SK-N-SH treated with all-trans-retinoic acid at 6 μM for 48 hours (cell line): ENCODE results near the gene GCLC.

Experiments used
- ATAC-seq: fragments of 200-7000 bp; cut with Tn5 transposase; 3 replicates; pipeline ENCODE4 v1.9.1; 2020; ENCODE audit warnings: mild to moderate bottlenecking, moderate library complexity
- ARNTL ChIP-seq: fragments of 450-650 bp; formaldehyde crosslinking; IDR thresholded peaks from 2 replicates; pipeline ENCODE4 v1.5.0; 2020; ENCODE audit warnings: low read depth, mild to moderate bottlenecking, moderate library complexity, borderline replicate concordance
- BACH2 ChIP-seq: fragments of 250-450 bp; sonication (Bioruptor Pico); IDR thresholded peaks from 2 replicates; pipeline ENCODE4 v1.9.0; 2021; ENCODE audit warnings: mild to moderate bottlenecking, borderline replicate concordance
- CREB5 ChIP-seq: fragments of 250-450 bp; sonication (Bioruptor Pico); IDR thresholded peaks from 2 replicates; pipeline ENCODE4 v1.5.1; 2020; ENCODE audit warnings: low read depth, mild to moderate bottlenecking, moderate library complexity
- CSDC2 ChIP-seq: fragments of 250-450 bp; sonication (Bioruptor Pico); IDR thresholded peaks from 2 replicates; pipeline ENCODE4 v1.5.0; 2020; ENCODE audit warnings: mild to moderate bottlenecking, moderate library complexity
- GLIS3 ChIP-seq: fragments of 250-450 bp; sonication (Bioruptor Pico); IDR thresholded peaks from 2 replicates; pipeline ENCODE4 v1.5.0; 2020; ENCODE audit warnings: mild to moderate bottlenecking, moderate library complexity
- ISL1 ChIP-seq: fragments of 250-450 bp; sonication (Bioruptor Pico); IDR thresholded peaks from 2 replicates; pipeline ENCODE4 v2.1.2; 2022; ENCODE audit warnings: mild to moderate bottlenecking, moderate library complexity
- OSR1 ChIP-seq: fragments of 250-450 bp; sonication (Bioruptor Pico); IDR thresholded peaks from 2 replicates; pipeline ENCODE4 v1.8.0; 2022; ENCODE audit warnings: moderate library complexity, mild to moderate bottlenecking, inconsistent platforms
- POU6F1 ChIP-seq: fragments of 250-450 bp; sonication (Bioruptor Pico); IDR thresholded peaks from 2 replicates; pipeline ENCODE4 v1.8.0; 2021; ENCODE audit warnings: low read depth, mild to moderate bottlenecking, moderate library complexity, borderline replicate concordance
- PPARA ChIP-seq: fragments of 250-450 bp; sonication (Bioruptor Pico); IDR thresholded peaks from 2 replicates; pipeline ENCODE4 v1.5.0; 2020; ENCODE audit warnings: mild to moderate bottlenecking, borderline replicate concordance
- RARB ChIP-seq: fragments of 250-450 bp; sonication (Bioruptor Pico); IDR thresholded peaks from 2 replicates; pipeline ENCODE4 v1.8.0; 2021; ENCODE audit warnings: mild to moderate bottlenecking, moderate library complexity
- SNAI2 ChIP-seq: fragments of 250-450 bp; sonication (Bioruptor Pico); IDR thresholded peaks from 2 replicates; pipeline ENCODE4 v1.5.0; 2020; ENCODE audit warnings: mild to moderate bottlenecking, moderate library complexity
- TCF4 ChIP-seq: fragments of 250-450 bp; sonication (Bioruptor Pico); IDR thresholded peaks from 2 replicates; pipeline ENCODE4 v1.8.0; 2021; ENCODE audit warnings: mild to moderate bottlenecking, moderate library complexity, borderline replicate concordance
- TOX ChIP-seq: fragments of 250-450 bp; sonication (Bioruptor Pico); IDR thresholded peaks from 2 replicates; pipeline ENCODE4 v1.8.0; 2021; ENCODE audit warnings: mild to moderate bottlenecking, moderate library complexity, borderline replicate concordance
- TSHZ2 ChIP-seq: fragments of 250-450 bp; sonication (Bioruptor Pico); IDR thresholded peaks from 2 replicates; pipeline ENCODE4 v1.5.0; 2020; ENCODE audit warnings: mild to moderate bottlenecking, moderate library complexity
- ZC3H10 ChIP-seq: fragments of 250-450 bp; sonication (Bioruptor Pico); IDR thresholded peaks from 2 replicates; pipeline ENCODE4 v1.5.1; 2021; ENCODE audit warnings: mild to moderate bottlenecking, moderate library complexity
- ZFP3 ChIP-seq: fragments of 250-450 bp; sonication (Bioruptor Pico); IDR thresholded peaks from 2 replicates; pipeline ENCODE4 v1.5.0; 2020; ENCODE audit warnings: mild to moderate bottlenecking, moderate library complexity
- ZFP30 ChIP-seq: fragments of 450-650 bp; formaldehyde crosslinking; IDR thresholded peaks from 2 replicates; pipeline ENCODE4 v1.5.0; 2022; ENCODE audit warnings: mild to moderate bottlenecking, moderate library complexity
- ZNF565 ChIP-seq: fragments of 450-650 bp; formaldehyde crosslinking; conservative IDR thresholded peaks from 2 replicates; pipeline ENCODE4 v1.5.0; 2020; ENCODE audit warnings: low read depth, mild to moderate bottlenecking, moderate library complexity
- ZNF70 ChIP-seq: fragments of 450-650 bp; formaldehyde crosslinking; IDR thresholded peaks from 2 replicates; pipeline ENCODE4 v1.5.0; 2020; ENCODE audit warnings: mild to moderate bottlenecking, moderate library complexity

GCLC gene

GRCh38 chr6:53526000-53526399 lies 18.9 kb downstream of the GCLC start:
- no peak for ATAC-seq
- TF ChIP-seq RARB (CRISPR knock-in tag) (no peak), POU6F1 (CRISPR knock-in tag) (no peak), OSR1 (no peak), BACH2 (CRISPR knock-in tag) (no peak), ZNF70 (CRISPR knock-in tag) (no peak), ZFP30 (CRISPR knock-in tag) (no peak), TSHZ2 (CRISPR knock-in tag) (no peak), CSDC2 (CRISPR knock-in tag) (no peak), ARNTL (CRISPR knock-in tag) (no peak), ZNF565 (CRISPR knock-in tag) (no peak)

GRCh38 chr6:53524455-53524815 lies 20.5 kb downstream of the GCLC start:
- peak; percentile 94 for ATAC-seq
- TF ChIP-seq CSDC2 (CRISPR knock-in tag) (no peak), OSR1 (no peak), RARB (CRISPR knock-in tag) (no peak), ZNF565 (CRISPR knock-in tag) (no peak)

GRCh38 chr6:53523511-53524454 lies 21.1 kb downstream of the GCLC start:
- ATAC-seq, result peak; percentile 56; the same call in 2 of the 3 replicates
- TF ChIP-seq SNAI2 (0 out of 2 replicates have a peak, but pooled peaks have one; percentile 26), ZFP30 (CRISPR knock-in tag) (peak; percentile 50), ZC3H10 (CRISPR knock-in tag) (no peak)

- no peak for ATAC-seq
- no peak for TF ChIP-seq RARB (CRISPR knock-in tag)
- no peak for TF ChIP-seq BACH2 (CRISPR knock-in tag)
- no peak for TF ChIP-seq GLIS3 (CRISPR knock-in tag)
- no peak for TF ChIP-seq ISL1 (CRISPR knock-in tag)
- TF ChIP-seq POU6F1 (CRISPR knock-in tag), result no peak
- TF ChIP-seq ZC3H10 (CRISPR knock-in tag), result no peak
- TF ChIP-seq TCF4 (CRISPR knock-in tag), result no peak
- TF ChIP-seq TOX (CRISPR knock-in tag), result no peak
- no peak for TF ChIP-seq OSR1
Measured at GRCh38 chr6:53520320-53520928, 24.5 kb downstream of the GCLC start.

- no peak for TF ChIP-seq CREB5 (CRISPR knock-in tag)
- TF ChIP-seq ZNF70 (CRISPR knock-in tag), result no peak
- TF ChIP-seq ZFP3 (CRISPR knock-in tag), result no peak
- TF ChIP-seq PPARA, result no peak
- no peak for TF ChIP-seq TOX (CRISPR knock-in tag)
- no peak for TF ChIP-seq CSDC2 (CRISPR knock-in tag)
- TF ChIP-seq ZC3H10 (CRISPR knock-in tag), result no peak
- no peak for TF ChIP-seq ZNF565 (CRISPR knock-in tag)
- no peak for TF ChIP-seq ZFP30 (CRISPR knock-in tag)
- TF ChIP-seq TSHZ2 (CRISPR knock-in tag), result no peak
- TF ChIP-seq TCF4 (CRISPR knock-in tag), result no peak
- no peak for ATAC-seq
Measured at GRCh38 chr6:53518862-53519261, 26.0 kb downstream of the GCLC start.
